Activated effector memory CD4-positive, alpha-beta T cell treated with Interleukin-2 at 50 U/mL for 16 hours (primary cell): Measurements from ENCODE around the gene RNF181.

ENCODE experiments used
- DNase-seq: peaks from one replicate; pipeline ENCODE4 v3.0.0-alpha.2; 2020

RNF181 gene

GRCh38 chr2:85619617-85620016, 24.1 kb downstream of the RNF181 start:
- DNase-seq = no peak

GRCh38 chr2:85621338-85621737, 25.8 kb downstream of the RNF181 start:
- DNase-seq = no peak

- no peak for DNase-seq
These were observed 28.4 kb downstream of the RNF181 start for GRCh38 chr2:85623991-85624390.

GRCh38 chr2:85628658-85629057, 33.1 kb downstream of the RNF181 start:
- no peak for DNase-seq

- DNase-seq = no peak
These were observed 35.8 kb downstream of the RNF181 start for GRCh38 chr2:85631316-85631715.

GRCh38 chr2:85635011-85635410, 39.5 kb downstream of the RNF181 start:
- no peak for DNase-seq

GRCh38 chr2:85635636-85636035, 40.1 kb downstream of the RNF181 start:
- no peak for DNase-seq

GRCh38 chr2:85642725-85643124, 47.2 kb downstream of the RNF181 start:
- no peak for DNase-seq

- DNase-seq = no peak
These were observed 49.4 kb downstream of the RNF181 start for GRCh38 chr2:85644909-85645308.

- no peak for DNase-seq
These were observed 50.6 kb downstream of the RNF181 start for GRCh38 chr2:85646166-85646565.
